Measurements from ENCODE around the gene KDM5A. TPM values are rescaled to one million over a fixed set of nuclear protein-coding genes. Genes with fewer than 3 reads are reported as not detected.

The KDM5A gene
- polyA plus RNA-seq, 1 experiment, result 33.9 TPM

GRCh38 chr12:265096-265495, 124.0 kb downstream of the KDM5A start:
- ChIA-PET POLR2A (no interaction called here), CTCF (no interaction called here)
- no peak for TF ChIP-seq CTCF (IDR thresholded peaks at IDR 0.05; ENCODE audit: low read depth, low read length)
- no peak for DNase-seq (ENCODE audit: low read depth, low spot score)
- H3K27me3 ChIP-seq (ENCODE audit: control insufficient read depth, insufficient read depth, low read length), result peaks cover 34% of the 10 kb centered on the region
- H3K4me3 ChIP-seq (ENCODE audit: low read depth, low read length), result no peak overlapping the region
- H3K27ac ChIP-seq (ENCODE audit: low read depth, low read length), result no peak overlapping the region
- H3K9me3 ChIP-seq (ENCODE audit: control insufficient read depth, insufficient read depth, low read length), result no peaks in the 10 kb centered on the region

- Histone ChIP-seq H3K4me3 (ENCODE audit: low read depth, low read length) (no peak overlapping the region), H3K27me3 (ENCODE audit: control insufficient read depth, insufficient read depth, low read length) (peaks cover 35% of the 10 kb centered on the region), H3K27ac (ENCODE audit: low read depth, low read length) (no peak overlapping the region), H3K9me3 (ENCODE audit: control insufficient read depth, insufficient read depth, low read length) (no peaks in the 10 kb centered on the region)
- ChIA-PET CTCF (no interaction called here), POLR2A (no interaction called here)
- no peak for TF ChIP-seq CTCF (IDR thresholded peaks at IDR 0.05; ENCODE audit: low read depth, low read length)
- DNase-seq (ENCODE audit: low read depth, low spot score), result no peak
These were observed 124.9 kb downstream of the KDM5A start for GRCh38 chr12:264269-264668.

GRCh38 chr12:263574-263973, 125.5 kb downstream of the KDM5A start:
- no peak overlapping the region for H3K27ac ChIP-seq (ENCODE audit: low read depth, low read length)
- H3K9me3 ChIP-seq (ENCODE audit: control insufficient read depth, insufficient read depth, low read length), result no peaks in the 10 kb centered on the region
- peaks cover 32% of the 10 kb centered on the region for H3K27me3 ChIP-seq (ENCODE audit: control insufficient read depth, insufficient read depth, low read length)
- ChIA-PET POLR2A (no interaction called here), CTCF (no interaction called here)
- no peak for DNase-seq (ENCODE audit: low read depth, low spot score)
- no peak for TF ChIP-seq CTCF (IDR thresholded peaks at IDR 0.05; ENCODE audit: low read depth, low read length)
- no peak overlapping the region for H3K4me3 ChIP-seq (ENCODE audit: low read depth, low read length)

- ChIA-PET POLR2A (interaction anchor here (0.7 kb wide), 1 partner anchor 122 kb away, joined by 7 read pairs; no protein-coding TSS in a partner anchor), CTCF (interaction anchor here (0.6 kb wide), 1 partner anchor 72 kb away, joined by 5 read pairs; no protein-coding TSS in a partner anchor)
- Histone ChIP-seq H3K4me3 (ENCODE audit: low read depth, low read length) (no peak within 1 kb of the TSS), H3K27ac (ENCODE audit: low read depth, low read length) (no peak within 1 kb of the TSS), H3K27me3 (ENCODE audit: control insufficient read depth, insufficient read depth, low read length) (peaks cover 32% of the 10 kb centered on the region), H3K9me3 (ENCODE audit: control insufficient read depth, insufficient read depth, low read length) (no peaks in the 10 kb centered on the region)
- no peak for DNase-seq (ENCODE audit: low read depth, low spot score)
- no peak for TF ChIP-seq CTCF (IDR thresholded peaks at IDR 0.05; ENCODE audit: low read depth, low read length)
These were observed 126.3 kb downstream of the KDM5A start, which contains the start of gene SLC6A13 for GRCh38 chr12:262817-263216. Gene SLC6A13, minus strand, starts transcription at chr12:262836. Its CDS starts 2,784 bp downstream, at chr12:260052.

- no peaks in the 10 kb centered on the region for H3K9me3 ChIP-seq (ENCODE audit: control insufficient read depth, insufficient read depth, low read length)
- ChIA-PET CTCF (no interaction called here), POLR2A (interaction anchor here (0.7 kb wide), 1 partner anchor 251 kb away, joined by 4 read pairs; no protein-coding TSS in a partner anchor)
- peaks cover 32% of the 10 kb centered on the region for H3K27me3 ChIP-seq (ENCODE audit: control insufficient read depth, insufficient read depth, low read length)
- TF ChIP-seq CTCF (IDR thresholded peaks at IDR 0.05; ENCODE audit: low read depth, low read length), result no peak
- no peak overlapping the region for H3K4me3 ChIP-seq (ENCODE audit: low read depth, low read length)
- H3K27ac ChIP-seq (ENCODE audit: low read depth, low read length), result no peak overlapping the region
- no peak for DNase-seq (ENCODE audit: low read depth, low spot score)
These were observed 127.0 kb downstream of the KDM5A start for GRCh38 chr12:262113-262512.

Data from AG04450 (cell line).